Measurements from ENCODE around the gene RPP25L. TPM values are rescaled to one million over a fixed set of nuclear protein-coding genes. Genes with fewer than 3 reads are reported as not detected.

Gene RPP25L
- total and polyA plus RNA-seq, 2 of the 4 experiments (the other 2 are of a cell fraction): 20.4 to 26.3 TPM

DNA sequence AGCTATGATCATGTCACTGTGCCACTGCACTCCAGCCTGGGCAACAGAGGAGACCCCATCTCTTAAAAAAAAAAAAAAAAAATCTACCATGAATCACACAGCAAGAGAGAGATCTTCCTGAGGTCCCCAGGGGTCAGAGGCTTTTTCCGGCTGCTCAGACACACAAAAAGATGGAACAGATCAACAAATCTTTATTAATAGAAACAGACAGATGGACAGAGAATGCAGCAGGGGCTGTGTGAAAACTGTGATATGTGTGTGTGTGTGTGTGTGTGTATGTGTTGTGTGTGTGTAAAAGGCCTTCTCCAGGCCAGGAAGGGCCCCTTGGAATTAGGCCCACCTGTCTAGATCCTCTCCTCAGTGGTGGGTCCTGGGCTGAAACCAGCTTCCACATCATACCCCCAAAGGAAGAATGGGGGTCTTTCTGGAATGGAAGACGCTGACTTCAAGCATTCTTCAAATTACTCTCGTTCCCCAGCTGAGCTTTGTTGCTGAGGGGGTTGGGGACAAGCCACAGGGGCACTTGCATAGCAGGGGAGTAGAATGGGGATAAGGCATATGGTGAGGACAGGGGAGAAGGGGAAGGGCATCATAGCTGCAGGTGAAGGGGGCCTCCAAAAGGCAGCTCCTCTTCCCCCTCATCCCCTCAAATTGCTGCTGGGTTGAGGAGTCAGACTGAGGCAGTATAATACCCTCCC is 22.8 kb upstream of the RPP25L start:
- POLR2A ChIA-PET (ENCODE audit: unreplicated experiment): no interaction called here

More for the DNA sequence above, 22.8 kb upstream of the RPP25L start:
- H3K56ac ChIP-seq (ENCODE audit: extremely low read depth, insufficient read depth, low read length): no peak overlapping the region
- H2BK20ac ChIP-seq (ENCODE audit: low read depth, low read length): no peak overlapping the region
- DNase-seq: no peak
- peaks cover 4% of the 10 kb centered on the region for H3K4me1 ChIP-seq (ENCODE audit: control insufficient read depth, insufficient read depth, low read length)
- H3K27ac ChIP-seq (ENCODE audit: insufficient read depth, low read length): no peak overlapping the region
- no peak overlapping the region for H2BK5ac ChIP-seq (ENCODE audit: low read depth, low read length, poor library complexity, severe bottlenecking)
- no peak overlapping the region for H2AK9ac ChIP-seq (replicated peaks; ENCODE audit: low read depth, low read length, poor library complexity)
- H3K9me1 ChIP-seq (ENCODE audit: insufficient read depth, low read length): peaks cover 13% of the 10 kb centered on the region; the same call in 1 of the 2 replicates
- no peak overlapping the region for H2BK15ac ChIP-seq (ENCODE audit: low read depth, low read length)
- intact Hi-C loops (cut with micrococcal nuclease) (loop anchor here (1.0 kb wide), 2 partner anchors 22 to 86 kb away; partner anchors contain the start of gene RPP25L), dilution Hi-C loops (cut with HindIII; ENCODE audit: low sequenced_read_pairs, unreplicated experiment) (no loop called here), in situ Hi-C loops (cut with MboI; ENCODE audit: low sequenced_read_pairs) (no loop called here)
- no peak overlapping the region for H2BK120ac ChIP-seq (ENCODE audit: low read depth, low read length)
- no peak overlapping the region for H3K23ac ChIP-seq (ENCODE audit: low read depth, low read length)
- no CpG with 5 or more reads among the region's 3 CpGs for WGBS, 2 experiments (ENCODE audit: extremely low coverage in 2 of 2, insufficient read length in 1 of 2)
- peaks cover 13 to 36% of the 10 kb centered on the region in 2 experiments for H3K79me1 ChIP-seq (ENCODE audit: low read depth in 1 of 2, low read length in 2 of 2)
- no peak overlapping the region for H3K9ac ChIP-seq (ENCODE audit: low read depth, low read length)
- no peak overlapping the region for H3K4ac ChIP-seq (ENCODE audit: low read depth, low read length)
- H3K14ac ChIP-seq (replicated peaks; ENCODE audit: low read depth, low read length): no peak overlapping the region
- H2AFZ ChIP-seq (replicated peaks; ENCODE audit: low read length, poor library complexity): no peak overlapping the region
- no peak for ATAC-seq (ENCODE audit: low read depth)
- H3K27me3 ChIP-seq (ENCODE audit: control insufficient read depth, insufficient read depth, low read length): peaks cover 16% of the 10 kb centered on the region
- no peak overlapping the region for H3K4me2 ChIP-seq (ENCODE audit: low read depth, low read length)
- H4K20me1 ChIP-seq (ENCODE audit: insufficient read depth, low read length): peaks cover 9% of the 10 kb centered on the region; the same call in 1 of the 2 replicates
- no peak overlapping the region for H4K5ac ChIP-seq (ENCODE audit: low read depth, low read length)
- H3K18ac ChIP-seq (ENCODE audit: low read depth, low read length): no peak overlapping the region
- no peak overlapping the region for H3K4me3 ChIP-seq (ENCODE audit: insufficient read depth, low read depth, low read length)
- TF ChIP-seq CHD1 (IDR thresholded peaks at IDR 0.05; ENCODE audit: low read depth, low read length) (no peak), RAD21 (IDR thresholded peaks at IDR 0.05; ENCODE audit: low read length) (no peak)
- H4K91ac ChIP-seq (ENCODE audit: insufficient read depth, low read depth, low read length): no peak overlapping the region
- no peak overlapping the region for H4K8ac ChIP-seq (ENCODE audit: low read depth in 2 of 2, low read length in 2 of 2)
- H2AK5ac ChIP-seq (ENCODE audit: low read depth, low read length): no peak overlapping the region
- BruUV-seq (replicated peaks): TSS peak; percentile 86
- CTCF ChIA-PET: interaction anchor here (1.3 to 1.7 kb wide), 3 partner anchors 12 to 30 kb away, joined by 3 to 16 read pairs (median 6); partner anchors contain the start of genes DCTN3 and GALT
- H3K36me3 ChIP-seq (ENCODE audit: control insufficient read depth, insufficient read depth, low read length): peaks cover 6% of the 10 kb centered on the region
- H3K9me3 ChIP-seq (ENCODE audit: control insufficient read depth, insufficient read depth, low read length): no peaks in the 10 kb centered on the region

All from IMR-90 (cell line).